H1 (cell line): ENCODE results near the gene RANBP17. TPM values are rescaled to one million over a fixed set of nuclear protein-coding genes. Genes with fewer than 3 reads are reported as not detected.

Experiments
- CHD7 ChIP-seq: fragments of 300-600 bp; sonication (generic); IDR thresholded peaks from 2 replicates; pipeline ENCODE4 v1.7.1; 2012; ENCODE audit warnings: low read length, moderate library complexity, mild to moderate bottlenecking, inconsistent platforms; ENCODE audit not compliant: insufficient replicate concordance
- polyA plus RNA-seq, 7 experiments: library from polyadenylated mRNA; depleted of rRNA in 3 of 7; stranded (reverse) in 5 of 7; unstranded in 2 of 7; fragments of >200 nt in 5 of 7; fragments of 200-250 nt in 2 of 7; gene quantifications; 1 replicate in 5 of 7; 2 replicates in 1 of 7; 4 replicates in 1 of 7; pipeline versions ENCODE4 v1.2.1 to v1.2.3, GENCODE V29; 2011 to 2013; ENCODE audit warnings: missing spikeins in 2 of 7, mixed read lengths in 2 of 7
- total RNA-seq: library from RNA; stranded (reverse); fragmentation: NEBNext Ultra II Directional; extraction: Animal tissue kit (Norgen Biotek cat#: 25700); gene quantifications from 2 replicates; pipeline ENCODE4 v1.2.1, GENCODE V29; 2021

The RANBP17 gene
- total and polyA plus RNA-seq, 2 of the 8 experiments (the other 6 are each of a cell fraction or from before 2014, with no cell fraction given): 8.6 to 21.3 TPM

- TF ChIP-seq CHD7: no peak
Measured at GRCh38 chr5:170939178-170939577, 77.4 kb downstream of the RANBP17 start (continued).
